ENCODE data around the gene RAB9B.

The RAB9B gene

DNA sequence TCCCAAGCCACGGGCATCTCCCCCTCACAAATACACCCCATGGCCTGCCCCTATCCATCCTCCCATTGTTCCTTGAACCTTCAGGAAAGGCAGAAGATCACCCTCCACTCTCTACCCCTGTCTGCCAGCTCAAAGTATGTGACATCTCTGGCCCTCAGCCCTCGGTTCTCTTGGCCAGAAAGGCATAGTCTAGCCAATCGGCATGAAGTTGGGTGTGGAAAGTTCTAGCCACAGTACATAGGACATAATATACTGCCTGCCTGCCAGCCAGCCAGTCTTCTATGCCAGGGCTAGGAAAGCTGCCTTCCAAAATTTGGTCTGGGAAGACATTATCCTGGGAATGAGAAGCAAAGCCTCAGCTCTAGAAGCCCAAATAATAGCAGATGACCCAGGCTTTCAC is 58.6 kb downstream of the RAB9B start:
- DNase-seq (ENCODE audit: low read depth): no peak
- TF ChIP-seq, protein P1, sequence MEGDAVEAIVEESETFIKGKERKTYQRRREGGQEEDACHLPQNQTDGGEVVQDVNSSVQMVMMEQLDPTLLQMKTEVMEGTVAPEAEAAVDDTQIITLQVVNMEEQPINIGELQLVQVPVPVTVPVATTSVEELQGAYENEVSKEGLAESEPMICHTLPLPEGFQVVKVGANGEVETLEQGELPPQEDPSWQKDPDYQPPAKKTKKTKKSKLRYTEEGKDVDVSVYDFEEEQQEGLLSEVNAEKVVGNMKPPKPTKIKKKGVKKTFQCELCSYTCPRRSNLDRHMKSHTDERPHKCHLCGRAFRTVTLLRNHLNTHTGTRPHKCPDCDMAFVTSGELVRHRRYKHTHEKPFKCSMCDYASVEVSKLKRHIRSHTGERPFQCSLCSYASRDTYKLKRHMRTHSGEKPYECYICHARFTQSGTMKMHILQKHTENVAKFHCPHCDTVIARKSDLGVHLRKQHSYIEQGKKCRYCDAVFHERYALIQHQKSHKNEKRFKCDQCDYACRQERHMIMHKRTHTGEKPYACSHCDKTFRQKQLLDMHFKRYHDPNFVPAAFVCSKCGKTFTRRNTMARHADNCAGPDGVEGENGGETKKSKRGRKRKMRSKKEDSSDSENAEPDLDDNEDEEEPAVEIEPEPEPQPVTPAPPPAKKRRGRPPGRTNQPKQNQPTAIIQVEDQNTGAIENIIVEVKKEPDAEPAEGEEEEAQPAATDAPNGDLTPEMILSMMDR (IDR thresholded peaks at IDR 0.05; ENCODE audit: low read length, missing control alignments): no peak
- no peak overlapping the region for H3K4me3 ChIP-seq (replicated peaks; ENCODE audit: low read depth, low read length)
